NCI-H2107 treated with DMSO at 0.1 percent for 48 hours (cell line): ENCODE measurements around the gene TTC28.
"Not testable (repeated sequence)": the region's sequence is repeated elsewhere in the genome, so short reads cannot be mapped to it uniquely, and the experiment has no call there.

Experiments used
- DNase-seq: peaks from one replicate; lab custom pipeline; 2025; ENCODE audit not compliant: unreplicated experiment; lab: John Stamatoyannopoulos, UW

The TTC28 gene

DNA sequence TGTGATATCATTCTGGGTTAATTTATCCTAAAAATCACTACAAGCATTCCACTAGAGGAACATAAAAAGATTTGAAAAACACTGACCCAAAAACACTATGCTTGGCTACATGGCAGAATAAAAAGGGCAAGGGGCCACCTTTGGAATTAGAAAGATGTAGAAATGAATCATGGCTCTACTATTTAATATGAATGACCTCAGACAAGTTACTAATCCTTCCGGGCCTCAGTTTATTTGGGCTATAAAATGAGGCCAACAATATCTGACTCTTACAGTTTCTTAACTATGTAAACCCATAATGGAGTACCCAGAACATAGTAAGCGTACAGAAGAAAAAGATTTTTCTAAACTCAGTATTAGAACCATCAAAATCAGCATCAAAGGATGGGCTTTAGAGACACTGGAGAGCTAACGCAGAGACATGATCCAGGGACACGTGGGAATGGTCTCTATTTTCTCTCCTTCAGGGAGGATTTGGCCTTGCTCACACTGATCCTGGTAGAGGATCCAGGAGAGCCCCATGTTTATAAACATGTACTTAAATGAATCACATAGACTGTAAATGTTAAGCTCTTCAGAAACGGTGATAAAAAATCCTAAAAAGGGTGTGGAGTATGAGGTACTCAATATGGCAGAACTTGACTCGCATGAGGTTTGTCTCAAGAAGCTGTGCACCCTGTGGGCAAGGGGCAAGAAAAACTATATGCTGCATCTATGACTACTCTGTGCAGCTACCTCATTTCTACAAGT lies 472.2 kb downstream of the TTC28 start:
- DNase-seq, result no peak

GRCh38 chr22:28205926-28206325 lies 473.7 kb downstream of the TTC28 start:
- DNase-seq, result no peak

DNA sequence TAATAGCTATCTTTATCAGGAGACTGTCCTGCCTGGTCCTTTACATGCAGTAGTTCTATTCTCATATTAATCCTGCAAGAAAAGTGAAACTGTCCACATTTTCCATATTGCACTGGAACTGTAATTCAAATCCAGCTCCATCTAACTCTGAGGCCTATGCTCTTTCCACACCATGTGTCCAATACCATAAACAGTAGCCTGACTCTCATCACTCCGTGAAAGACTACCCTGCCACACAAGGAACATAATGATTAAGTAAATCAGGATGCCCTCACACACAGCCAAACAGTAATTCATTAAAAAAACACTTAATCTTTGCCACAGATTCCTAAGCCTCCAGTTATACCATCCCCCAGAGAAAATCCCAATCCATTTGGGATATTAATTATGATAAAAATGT lies 475.3 kb downstream of the TTC28 start:
- DNase-seq, result no peak

DNA sequence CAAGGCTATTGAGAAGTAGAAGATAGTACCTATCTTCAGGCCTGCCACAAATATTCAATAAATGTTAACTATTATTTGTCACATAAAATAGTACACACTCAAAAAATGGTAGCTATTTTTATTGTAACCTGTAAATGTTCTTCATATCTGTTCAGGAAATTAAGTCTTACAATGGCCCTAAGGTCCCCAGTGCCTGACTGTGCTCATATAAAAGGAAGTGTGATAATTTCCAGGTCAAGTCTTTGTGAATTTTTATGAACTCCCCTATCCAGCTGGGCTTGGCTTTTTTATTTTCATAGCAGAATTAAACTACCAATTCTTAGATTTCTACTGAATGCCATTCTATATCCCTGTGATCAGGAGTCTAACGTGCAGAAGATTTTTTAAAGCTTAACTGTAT lies 476.4 kb downstream of the TTC28 start:
- no peak for DNase-seq

- no peak for DNase-seq
Observed at GRCh38 chr22:28198692-28199091, 480.9 kb downstream of the TTC28 start.

GRCh38 chr22:28191571-28191970 lies 488.1 kb downstream of the TTC28 start:
- not testable (repeated sequence) for DNase-seq

- no peak for DNase-seq
Observed at GRCh38 chr22:28188178-28188879, 491.3 kb downstream of the TTC28 start.

DNA sequence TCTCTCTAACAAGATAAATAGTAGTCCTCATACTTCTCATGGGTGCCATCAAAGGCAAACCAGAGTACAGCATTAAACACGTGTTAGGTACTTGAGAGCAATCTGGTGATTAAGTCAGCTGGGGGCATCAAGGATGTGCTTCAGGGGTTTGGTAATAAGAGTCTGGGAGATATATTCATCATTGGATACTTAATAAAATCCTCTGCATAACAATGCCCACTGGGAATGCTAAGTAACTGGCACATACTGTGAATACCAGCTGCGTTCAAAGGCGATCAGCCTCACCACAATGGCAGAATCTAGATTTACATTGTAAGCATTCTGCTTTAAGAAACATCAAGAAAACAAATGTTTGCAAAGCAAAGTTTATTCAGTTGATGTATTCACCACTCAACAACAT lies 492.0 kb downstream of the TTC28 start:
- no peak for DNase-seq

DNA sequence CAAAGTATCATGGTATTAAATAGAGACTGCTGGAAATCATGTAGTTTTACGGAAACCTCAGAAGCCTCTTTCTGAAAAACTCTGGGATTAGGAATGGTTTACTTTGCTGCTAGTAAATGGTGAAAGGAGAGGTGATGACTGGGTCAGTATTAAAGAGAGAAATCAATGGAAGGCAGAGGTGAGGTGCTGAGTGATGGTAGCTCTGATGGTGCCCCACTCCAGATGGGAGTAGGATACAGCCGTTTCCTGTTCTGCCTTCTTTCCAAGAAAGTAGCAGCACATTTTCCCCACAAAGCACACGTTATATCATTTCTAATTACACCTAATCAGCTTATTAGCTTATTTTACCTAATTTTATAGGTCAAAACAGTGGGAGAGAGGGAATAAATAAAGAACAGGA lies 493.0 kb downstream of the TTC28 start:
- DNase-seq, result no peak

- no peak for DNase-seq
Observed at GRCh38 chr22:28185130-28185529, 494.5 kb downstream of the TTC28 start.

GRCh38 chr22:28183078-28183860 lies 496.4 kb downstream of the TTC28 start:
- DNase-seq, result no peak

GRCh38 chr22:28180804-28181731 lies 498.6 kb downstream of the TTC28 start:
- DNase-seq, result no peak

DNA sequence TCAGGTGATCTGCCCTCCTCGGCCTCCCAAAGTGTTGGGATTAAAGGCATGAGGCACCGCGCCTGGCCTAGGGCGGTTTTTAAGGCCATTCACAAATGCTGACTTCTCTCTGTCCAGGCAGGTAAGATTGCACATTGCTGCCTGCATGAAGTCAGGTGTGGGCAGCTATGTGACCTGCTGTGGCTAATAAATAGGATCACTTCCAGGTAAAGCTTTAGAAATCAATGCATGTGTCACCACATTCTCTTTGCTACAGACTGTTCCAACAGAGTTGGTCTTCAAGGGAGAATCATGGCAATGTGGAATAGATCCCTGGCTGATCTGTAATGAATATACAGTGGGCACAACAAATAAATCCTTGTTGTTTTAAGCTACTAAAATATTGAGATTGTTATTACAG lies 500.2 kb downstream of the TTC28 start:
- no peak for DNase-seq

DNA sequence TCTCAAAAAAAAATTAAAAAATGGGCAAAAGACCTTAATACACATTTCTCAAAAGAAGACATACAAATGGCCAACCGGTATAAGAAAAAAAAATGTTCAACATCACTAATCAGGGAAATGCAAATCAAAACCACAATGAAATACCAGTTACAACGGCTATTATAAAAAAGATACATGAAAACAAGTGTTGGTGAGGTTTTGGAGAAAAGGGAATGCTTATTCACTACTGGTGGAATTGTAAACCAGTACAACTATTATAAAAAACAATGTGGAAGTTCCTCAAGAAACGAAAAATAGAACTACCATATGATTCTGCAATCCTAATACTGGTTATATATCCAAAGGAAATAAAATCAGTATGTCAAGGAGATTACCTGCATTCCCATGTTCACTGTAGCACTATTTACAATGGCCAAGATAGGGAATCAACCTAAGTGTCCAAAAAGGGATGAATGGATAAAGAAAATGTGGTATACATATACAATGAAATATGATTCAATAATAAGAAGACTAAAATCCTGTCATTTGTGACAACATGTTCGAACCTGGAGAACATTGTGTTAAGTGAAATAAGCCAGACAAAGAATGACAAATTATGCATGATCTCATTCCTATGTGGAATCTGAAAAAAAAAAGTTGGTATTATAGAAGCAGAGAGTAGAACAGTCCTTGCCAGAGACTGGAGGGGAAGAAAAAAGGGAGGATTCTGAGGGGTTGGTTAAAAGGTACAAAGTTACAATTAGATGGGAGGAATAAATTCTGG lies 503.7 kb downstream of the TTC28 start:
- no peak for DNase-seq

DNA sequence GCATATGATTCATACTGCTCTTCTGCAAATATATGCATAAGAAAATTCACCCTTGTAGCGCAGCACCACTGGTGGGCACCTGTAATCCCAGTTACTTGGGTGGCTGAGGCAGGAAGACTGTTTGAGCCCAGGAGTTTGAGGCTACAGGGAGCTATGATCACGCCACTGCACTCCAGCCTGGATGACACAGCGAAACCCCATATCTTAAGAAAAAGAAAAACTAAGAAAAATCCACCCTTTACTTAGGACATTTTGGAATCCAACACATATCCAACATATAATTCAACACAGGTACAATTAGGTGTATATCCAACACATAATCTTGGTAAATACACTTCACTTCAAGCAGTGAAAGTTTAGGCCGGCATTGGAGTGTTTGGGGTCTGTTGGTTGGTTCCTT lies 505.1 kb downstream of the TTC28 start:
- no peak for DNase-seq

- no peak for DNase-seq
Observed at GRCh38 chr22:28172892-28173670, 506.6 kb downstream of the TTC28 start.

GRCh38 chr22:28171712-28172111 lies 507.9 kb downstream of the TTC28 start:
- DNase-seq, result no peak

- DNase-seq, result no peak
Observed at GRCh38 chr22:28171115-28171514, 508.5 kb downstream of the TTC28 start.

- DNase-seq, result not testable (repeated sequence)
Observed at GRCh38 chr22:28169314-28169713, 510.3 kb downstream of the TTC28 start.
